Endothelial cell of umbilical vein (primary cell): ENCODE measurements around the gene PRKG1. TPM values are rescaled to one million over a fixed set of nuclear protein-coding genes. Genes with fewer than 3 reads are reported as not detected.

Experiments used
- BruUV-seq: library from RNA; stranded (reverse); fragments of 400-500 nt; replicated peaks from 2 replicates; lab custom pipeline; 2021; lab: Mats Ljungman, UMichigan
- CTCF ChIA-PET: fragments of 300-600, 350-600 bp; sonication (Branson Sonifier 250); formaldehyde crosslinking; loops from one replicate; lab custom pipeline; 2021; ENCODE audit warnings: antibody characterized with exemption, inconsistent platforms; lab: Charles Lee
- POLR2A ChIA-PET: fragments of 300-600, 350-600 bp; sonication (Branson Sonifier 250); formaldehyde crosslinking; loops from one replicate; lab custom pipeline; 2021; ENCODE audit warnings: antibody characterized with exemption, inconsistent platforms; lab: Charles Lee
- DNase-seq: peaks from one replicate; pipeline ENCODE4 v3.0.0-alpha.2; 2011; ENCODE audit warnings: low read depth, low spot score
- FAIRE-seq: peaks from 2 replicates; lab custom pipeline; 2011; peaks lifted over from hg19 to GRCh38; lab: Jason Lieb, UNC
- H2AFZ ChIP-seq: 2 replicates; pipeline ENCODE4 v1.6.0; 2012; ENCODE audit warnings: low read depth, low read length, control low read depth, inconsistent platforms
- H3K27ac ChIP-seq: 2 replicates; pipeline ENCODE4 v1.5.1; 2011; ENCODE audit warnings: low read depth, mild to moderate bottlenecking, control low read depth, low read length, moderate library complexity; ENCODE audit not compliant: insufficient read depth
- H3K27me3 ChIP-seq, 2 experiments: 2 replicates each; pipeline versions ENCODE4 v1.6.0 to v1.6.1; 2011; ENCODE audit warnings: low read length in 2 of 2, mixed read lengths in 1 of 2; ENCODE audit not compliant: control insufficient read depth in 2 of 2, insufficient read depth in 2 of 2
- H3K36me3 ChIP-seq, 2 experiments: 2 replicates in 1 of 2; 3 replicates in 1 of 2; pipeline ENCODE4 v1.5.1; 2011; ENCODE audit warnings: low read length in 2 of 2, mild to moderate bottlenecking in 1 of 2, moderate library complexity in 1 of 2; ENCODE audit not compliant: control insufficient read depth in 2 of 2, insufficient read depth in 2 of 2; ENCODE audit errors: extremely low read depth in 1 of 2
- H3K4me1 ChIP-seq: 3 replicates; pipeline ENCODE4 v1.5.1; 2011; ENCODE audit warnings: mild to moderate bottlenecking, low read length; ENCODE audit not compliant: control insufficient read depth, insufficient read depth; ENCODE audit errors: extremely low read depth
- H3K4me2 ChIP-seq: 2 replicates; pipeline ENCODE4 v1.6.1; 2011; ENCODE audit warnings: low read length, control low read depth, mixed read lengths; ENCODE audit not compliant: insufficient read depth
- H3K4me3 ChIP-seq, 3 experiments: fragments of 200-600 bp in 1 of 3; sonication (generic), shearing (Covaris generic) in 1 of 3; replicated peaks in 1 of 3; 2 replicates each; pipeline ENCODE4 v1.5.1; 2011 to 2016; ENCODE audit warnings: control low read depth in 3 of 3, low read length in 3 of 3, mild to moderate bottlenecking in 2 of 3, inconsistent platforms in 1 of 3, low read depth in 1 of 3, moderate library complexity in 1 of 3; ENCODE audit not compliant: insufficient read depth in 1 of 3
- H3K79me2 ChIP-seq: 2 replicates; pipeline ENCODE4 v1.6.0; 2012; ENCODE audit warnings: low read length, inconsistent platforms; ENCODE audit not compliant: control insufficient read depth, insufficient read depth
- H3K9ac ChIP-seq: replicated peaks from 2 replicates; pipeline ENCODE3; 2011; ENCODE audit warnings: low read length, control low read depth; ENCODE audit not compliant: insufficient read depth; ENCODE audit errors: extremely low read depth
- H3K9me1 ChIP-seq: replicated peaks from 3 replicates; pipeline ENCODE4 v1.6.0; 2011; ENCODE audit warnings: mild to moderate bottlenecking, low read length; ENCODE audit not compliant: control insufficient read depth, insufficient read depth; ENCODE audit errors: extremely low read depth
- H3K9me3 ChIP-seq: replicated peaks from 2 replicates; pipeline ENCODE4 v1.5.1; 2012; ENCODE audit warnings: low read length, inconsistent platforms; ENCODE audit not compliant: control insufficient read depth, insufficient read depth
- H4K20me1 ChIP-seq: replicated peaks from 2 replicates; pipeline ENCODE3; 2011; ENCODE audit warnings: mild to moderate bottlenecking, low read length; ENCODE audit not compliant: control insufficient read depth, insufficient read depth; ENCODE audit errors: extremely low read depth
- CTCF ChIP-seq, 2 donors: IDR thresholded peaks; 1 replicate in 1 of 2; 2 replicates in 1 of 2; pipeline ENCODE4 v1.5.1; 2011; ENCODE audit warnings: low read length in 2 of 2, mild to moderate bottlenecking in 2 of 2, moderate library complexity in 2 of 2, control low read depth in 1 of 2, inconsistent platforms in 1 of 2, low read depth in 1 of 2; ENCODE audit not compliant: insufficient read depth in 1 of 2; ENCODE audit errors: extremely low read depth in 1 of 2
- EZH2 ChIP-seq: IDR thresholded peaks from 2 replicates; pipeline ENCODE4 v1.6.1; 2012; ENCODE audit warnings: borderline replicate concordance, low read depth, mild to moderate bottlenecking, moderate library complexity, low read length, inconsistent platforms; ENCODE audit not compliant: severe bottlenecking
- FOS ChIP-seq: IDR thresholded peaks from 2 replicates; pipeline ENCODE4 v1.6.1; 2011; ENCODE audit warnings: mild to moderate bottlenecking, low read length, moderate library complexity, borderline replicate concordance; ENCODE audit not compliant: insufficient read depth
- GATA2 ChIP-seq: IDR thresholded peaks from 2 replicates; pipeline ENCODE4 v1.7.0; 2011; ENCODE audit warnings: low read depth, mild to moderate bottlenecking, moderate library complexity, mixed read lengths, low read length; ENCODE audit not compliant: insufficient read length, insufficient read depth
- JUN ChIP-seq: IDR thresholded peaks from 2 replicates; pipeline ENCODE4 v1.6.1; 2011; ENCODE audit warnings: borderline replicate concordance, low read depth; ENCODE audit not compliant: insufficient read length, insufficient read depth
- MAX ChIP-seq: IDR thresholded peaks from 2 replicates; pipeline ENCODE4 v1.6.1; 2011; ENCODE audit not compliant: insufficient read depth, insufficient read length
- MYC ChIP-seq: IDR thresholded peaks from one replicate; pipeline ENCODE4 v1.6.1; 2011; ENCODE audit warnings: mild to moderate bottlenecking, low read depth, low read length
- POLR2A ChIP-seq: IDR thresholded peaks from 2 replicates; pipeline ENCODE4 v1.6.1; 2012; ENCODE audit warnings: low read depth, mild to moderate bottlenecking, control low read depth, low read length
- POLR2AphosphoS5 ChIP-seq: IDR thresholded peaks from 2 replicates; pipeline ENCODE4 v1.6.1; 2012; ENCODE audit warnings: low read depth, mild to moderate bottlenecking, control low read depth, low read length, moderate library complexity; ENCODE audit not compliant: insufficient read depth
- dilution Hi-C: fragments of 300-500 bp; cut with MboI; formaldehyde crosslinking; loops from one replicate; pipeline ENCODE4 v1.15.0; 2019; ENCODE audit warnings: low sequenced_read_pairs; ENCODE audit not compliant: extremely low pct_ligation_motif_present
- intact Hi-C: fragments of 100-400 bp; cut with micrococcal nuclease; formaldehyde crosslinking; loops from one replicate; pipeline ENCODE4 v1.10.0; 2022
- polyA plus RNA-seq, 4 experiments: library from polyadenylated mRNA; depleted of rRNA in 3 of 4; stranded (reverse) in 3 of 4; unstranded in 1 of 4; fragments of >200 nt; gene quantifications; 2 replicates each; pipeline versions ENCODE4 v1.2.1 to v1.2.3, GENCODE V29; 2011 to 2012; ENCODE audit warnings: missing spikeins in 1 of 4
- total RNA-seq: library from RNA; stranded (reverse); gene quantifications from 2 replicates; pipeline ENCODE4 v1.2.3, GENCODE V29; 2021

PRKG1 gene
- total and polyA plus RNA-seq, 2 donors (not counting 3 experiments of a cell fraction or from before 2014, with no cell fraction given), result 0.01 to 0.18 TPM

GRCh38 chr10:51876503-51876902 lies 802.2 kb downstream of the PRKG1 start:
- Histone ChIP-seq H3K9ac (no peak overlapping the region), H3K4me3 (no peak overlapping the region), H2AFZ (no peak overlapping the region), H3K9me1 (no peaks in the 10 kb centered on the region), H3K27me3 (no peaks in the 10 kb centered on the region), H3K4me1 (no peaks in the 10 kb centered on the region), H3K9me3 (no peaks in the 10 kb centered on the region), H4K20me1 (no peaks in the 10 kb centered on the region), H3K4me2 (no peak overlapping the region), H3K36me3 (no peaks in the 10 kb centered on the region), H3K27ac (no peak overlapping the region), H3K79me2 (no peaks in the 10 kb centered on the region)
- FAIRE-seq (no peak), DNase-seq (no peak)
- ChIA-PET POLR2A (no interaction called here), CTCF (no interaction called here)
- no TSS peak for BruUV-seq
- intact Hi-C loops (no loop called here), dilution Hi-C loops (no loop called here)
- TF ChIP-seq EZH2 (no peak), POLR2AphosphoS5 (no peak), GATA2 (no peak)

GRCh38 chr10:51876979-51877378 lies 802.7 kb downstream of the PRKG1 start:
- Histone ChIP-seq H3K36me3 (no peaks in the 10 kb centered on the region), H3K4me1 (no peaks in the 10 kb centered on the region), H3K9me1 (no peaks in the 10 kb centered on the region), H3K27ac (no peak overlapping the region), H3K4me3 (no peak overlapping the region), H3K9me3 (no peaks in the 10 kb centered on the region), H3K79me2 (no peaks in the 10 kb centered on the region), H3K4me2 (no peak overlapping the region), H3K9ac (no peak overlapping the region), H4K20me1 (no peaks in the 10 kb centered on the region), H2AFZ (no peak overlapping the region), H3K27me3 (no peaks in the 10 kb centered on the region)
- DNase-seq, result no peak
- CTCF ChIA-PET, result no interaction called here
- POLR2A ChIA-PET, result no interaction called here
- intact Hi-C loops, result no loop called here
- FAIRE-seq, result no peak
- TF ChIP-seq MAX (no peak), CTCF (IDR thresholded peaks at IDR 0.05; ENCODE audit: extremely low read depth in 1 of 2, insufficient read depth in 1 of 2, low read depth in 1 of 2, low read length in 2 of 2) (no peak), GATA2 (no peak), POLR2AphosphoS5 (no peak), POLR2A (no peak), FOS (no peak), MYC (no peak), JUN (no peak), EZH2 (no peak)
- dilution Hi-C loops, result no loop called here
- no TSS peak for BruUV-seq
